Measurements from ENCODE around the gene ULK1. TPM values are rescaled to one million over a fixed set of nuclear protein-coding genes. Genes with fewer than 3 reads are reported as not detected.

Gene ULK1
- total and polyA plus RNA-seq, 2 of the 13 experiments (the other 11 are each of a cell fraction or from before 2014, with no cell fraction given), result 2.8 to 10.1 TPM

DNA sequence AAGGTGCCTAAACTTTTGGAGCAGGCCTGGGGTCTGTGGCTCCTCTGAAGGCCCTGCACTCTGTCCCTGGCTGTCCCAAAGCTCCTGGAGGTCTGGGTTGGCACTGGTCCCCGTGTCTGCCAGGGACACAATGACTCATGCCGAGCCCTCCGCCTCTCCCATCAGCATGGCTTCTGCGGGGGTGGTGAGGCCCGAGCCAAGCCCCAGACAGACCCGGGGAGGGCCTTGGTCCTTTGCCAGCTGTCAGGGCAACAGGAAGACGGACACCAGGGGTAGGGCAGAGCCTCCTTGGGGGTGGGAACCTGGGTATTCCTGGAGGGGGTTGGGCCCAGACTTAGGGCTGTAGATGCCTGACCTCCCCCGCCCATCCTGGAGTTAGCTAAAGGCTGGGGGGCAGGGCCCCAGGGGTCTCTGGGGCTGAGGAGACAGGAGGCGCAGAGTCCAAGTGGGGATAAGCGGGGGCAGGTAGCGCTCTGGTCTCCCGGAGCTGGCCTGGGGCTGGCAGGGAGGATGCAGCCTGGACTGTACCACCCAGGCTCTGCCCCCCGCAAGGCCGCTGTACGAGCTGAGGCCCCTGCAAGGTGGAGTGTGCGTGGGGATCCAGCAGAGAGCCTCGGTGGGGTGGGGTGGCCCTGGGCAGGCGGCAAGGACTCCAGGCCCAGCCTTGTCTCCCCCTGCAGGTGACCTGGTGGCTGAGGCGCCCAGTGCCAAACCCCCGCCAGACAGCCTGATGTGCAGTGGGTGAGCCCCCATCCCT is 18.3 kb downstream of the ULK1 start:
- H3K79me2 ChIP-seq (ENCODE audit: insufficient read depth, low read length), result no peaks in the 10 kb centered on the region
- peak; percentile 56 for ATAC-seq
- 81% methylated on average over 10 of the region's 20 CpGs for WGBS (ENCODE audit: low lambda C conversion rate)
- H3K27ac ChIP-seq (ENCODE audit: extremely low read length, insufficient read depth, low read length), result no peak overlapping the region
- CTCF ChIA-PET (ENCODE audit: low intra/inter-chr PET ratio, low total read pairs), result no interaction called here
- POLR2A ChIA-PET, result no interaction called here
- no peak overlapping the region for H3K4me3 ChIP-seq (replicated peaks in 1 of 3; ENCODE audit: insufficient read depth in 1 of 3, low read depth in 2 of 3, low read length in 3 of 3)
- in situ Hi-C loops (cut with HindIII; ENCODE audit: extremely low pct_ligation_motif_present, low pct_unique_long_range_greater_than_20kb) (no loop called here), intact Hi-C loops (cut with micrococcal nuclease; ENCODE audit: unreplicated experiment) (loop anchor here (5.0 kb wide), 1 partner anchor 60 kb away; no protein-coding TSS in a partner anchor)
- no peaks in the 10 kb centered on the region for H3K9me3 ChIP-seq (ENCODE audit: low read length)
- H3K4me1 ChIP-seq (ENCODE audit: insufficient read depth, low read length), result peaks cover 11% of the 10 kb centered on the region; the same call in 1 of the 2 replicates
- no TSS peak for BruUV-seq (replicated peaks)
- 0 out of 2 replicates have a peak, but pooled peaks cover 4% of the 10 kb centered on the region for H4K20me1 ChIP-seq (ENCODE audit: insufficient read depth, low read length)
- no peaks in the 10 kb centered on the region for H3K27me3 ChIP-seq (ENCODE audit: control insufficient read depth in 1 of 2, insufficient read depth in 2 of 2, low read length in 2 of 2)
- H3K36me3 ChIP-seq (replicated peaks in 1 of 2; ENCODE audit: control insufficient read depth in 1 of 2, insufficient read depth in 2 of 2, low read length in 2 of 2), result peaks cover 24 to 54% of the 10 kb centered on the region in 2 experiments; a peak in 4 of 5 replicates
- H3K4me2 ChIP-seq (ENCODE audit: low read depth, low read length), result no peak overlapping the region
- FAIRE-seq, result no peak
- peak; percentile 24 for DNase-seq (ENCODE audit: low spot score)
- H2AFZ ChIP-seq (ENCODE audit: low read length), result no peak overlapping the region
- H3K9ac ChIP-seq (ENCODE audit: insufficient read depth, low read depth, low read length), result no peak overlapping the region
- no peak for TF ChIP-seq PAX8 (CRISPR knock-in tag; IDR thresholded peaks at IDR 0.05; ENCODE audit: borderline replicate concordance)
- TF ChIP-seq GFI1 (CRISPR knock-in tag; IDR thresholded peaks at IDR 0.05; ENCODE audit: borderline replicate concordance), result no peak
- no peak for TF ChIP-seq ZNF563 (CRISPR knock-in tag; IDR thresholded peaks at IDR 0.05)
- no peak for TF ChIP-seq ZNF572 (CRISPR knock-in tag; IDR thresholded peaks at IDR 0.05)
- TF ChIP-seq ZNF335 (CRISPR knock-in tag; IDR thresholded peaks at IDR 0.05), result no peak
- TF ChIP-seq ZZZ3 (CRISPR knock-in tag; IDR thresholded peaks at IDR 0.05; ENCODE audit: borderline replicate concordance), result no peak
- no peak for TF ChIP-seq ZNF574 (CRISPR knock-in tag; IDR thresholded peaks at IDR 0.05)
- no peak for TF ChIP-seq NPAS2 (CRISPR knock-in tag; IDR thresholded peaks at IDR 0.05; ENCODE audit: borderline replicate concordance)
- TF ChIP-seq, protein P1, sequence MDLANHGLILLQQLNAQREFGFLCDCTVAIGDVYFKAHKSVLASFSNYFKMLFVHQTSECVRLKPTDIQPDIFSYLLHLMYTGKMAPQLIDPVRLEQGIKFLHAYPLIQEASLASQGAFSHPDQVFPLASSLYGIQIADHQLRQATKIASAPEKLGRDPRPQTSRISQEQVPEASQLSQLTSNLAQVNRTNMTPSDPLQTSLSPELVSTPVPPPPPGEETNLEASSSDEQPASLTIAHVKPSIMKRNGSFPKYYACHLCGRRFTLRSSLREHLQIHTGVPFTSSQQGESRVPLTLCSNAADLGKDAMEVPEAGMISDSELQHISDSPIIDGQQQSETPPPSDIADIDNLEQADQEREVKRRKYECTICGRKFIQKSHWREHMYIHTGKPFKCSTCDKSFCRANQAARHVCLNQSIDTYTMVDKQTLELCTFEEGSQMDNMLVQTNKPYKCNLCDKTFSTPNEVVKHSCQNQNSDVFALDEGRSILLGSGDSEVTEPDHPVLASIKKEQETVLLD (CRISPR knock-in tag; IDR thresholded peaks at IDR 0.05; ENCODE audit: low read depth), result no peak
- no peak for TF ChIP-seq RARA (CRISPR knock-in tag; IDR thresholded peaks at IDR 0.05)
- TF ChIP-seq MYC (CRISPR knock-in tag; IDR thresholded peaks at IDR 0.05; ENCODE audit: borderline replicate concordance), result no peak
- TF ChIP-seq EZH2 (conservative IDR thresholded peaks at IDR 0.05; ENCODE audit: low read depth, low read length), result no peak
- 0 out of 2 replicates have a peak, but pooled peaks have one; percentile 19 for TF ChIP-seq FOSL2 (CRISPR knock-in tag; IDR thresholded peaks at IDR 0.05)
- no peak for TF ChIP-seq GTF3A (CRISPR knock-in tag; conservative IDR thresholded peaks at IDR 0.05)
- TF ChIP-seq SNRNP70 (IDR thresholded peaks at IDR 0.05; ENCODE audit: low read depth, low read length), result no peak
- TF ChIP-seq ZNF720 (CRISPR knock-in tag; IDR thresholded peaks at IDR 0.05), result no peak
- TF ChIP-seq, protein P2, sequence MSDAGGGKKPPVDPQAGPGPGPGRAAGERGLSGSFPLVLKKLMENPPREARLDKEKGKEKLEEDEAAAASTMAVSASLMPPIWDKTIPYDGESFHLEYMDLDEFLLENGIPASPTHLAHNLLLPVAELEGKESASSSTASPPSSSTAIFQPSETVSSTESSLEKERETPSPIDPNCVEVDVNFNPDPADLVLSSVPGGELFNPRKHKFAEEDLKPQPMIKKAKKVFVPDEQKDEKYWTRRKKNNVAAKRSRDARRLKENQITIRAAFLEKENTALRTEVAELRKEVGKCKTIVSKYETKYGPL (CRISPR knock-in tag; IDR thresholded peaks at IDR 0.05), result no peak
- no peak for TF ChIP-seq SMAD9 (CRISPR knock-in tag; IDR thresholded peaks at IDR 0.05)
- no peak for TF ChIP-seq KDM6A (CRISPR knock-in tag; IDR thresholded peaks at IDR 0.05; ENCODE audit: low read depth)
- TF ChIP-seq, protein P3, sequence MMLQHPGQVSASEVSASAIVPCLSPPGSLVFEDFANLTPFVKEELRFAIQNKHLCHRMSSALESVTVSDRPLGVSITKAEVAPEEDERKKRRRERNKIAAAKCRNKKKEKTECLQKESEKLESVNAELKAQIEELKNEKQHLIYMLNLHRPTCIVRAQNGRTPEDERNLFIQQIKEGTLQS (CRISPR knock-in tag; IDR thresholded peaks at IDR 0.05), result no peak
- TF ChIP-seq STAG1 (CRISPR knock-in tag; IDR thresholded peaks at IDR 0.05), result peak; percentile 57

All from HepG2 (cell line).